NCI-H2107 treated with DMSO at 0.1 percent for 48 hours (cell line): ENCODE data around the gene LZTS3.
"Not testable (repeated sequence)": the region's sequence is repeated elsewhere in the genome, so short reads cannot be mapped to it uniquely, and the experiment has no call there.

ENCODE experiments used
- DNase-seq: peaks from one replicate; lab custom pipeline; 2025; ENCODE audit not compliant: unreplicated experiment; lab: John Stamatoyannopoulos, UW

The LZTS3 gene

GRCh38 chr20:3192226-3193015 lies 19.1 kb upstream of the LZTS3 start:
- DNase-seq, result no peak

GRCh38 chr20:3190681-3191111 lies 17.3 kb upstream of the LZTS3 start:
- DNase-seq, result no peak

- no peak for DNase-seq
These were observed 16.3 kb upstream of the LZTS3 start for GRCh38 chr20:3189561-3190131.

GRCh38 chr20:3188823-3189413 lies 15.6 kb upstream of the LZTS3 start:
- DNase-seq, result no peak

GRCh38 chr20:3187861-3188260 lies 14.5 kb upstream of the LZTS3 start:
- DNase-seq, result not testable (repeated sequence)

GRCh38 chr20:3183896-3184612 lies 10.7 kb upstream of the LZTS3 start:
- no peak for DNase-seq

GRCh38 chr20:3182429-3182828 lies 9.1 kb upstream of the LZTS3 start:
- not testable (repeated sequence) for DNase-seq

GRCh38 chr20:3181270-3181669 lies 7.9 kb upstream of the LZTS3 start:
- DNase-seq, result no peak

GRCh38 chr20:3180319-3180718 lies 7.0 kb upstream of the LZTS3 start:
- no peak for DNase-seq

GRCh38 chr20:3177746-3178485 lies 4.6 kb upstream of the LZTS3 start:
- DNase-seq, result peak; percentile 10

GRCh38 chr20:3175270-3175669 lies 1.9 kb upstream of the LZTS3 start:
- DNase-seq, result no peak

GRCh38 chr20:3174442-3175261 lies 1.3 kb upstream of the LZTS3 start:
- no peak for DNase-seq

- DNase-seq, result peak; percentile 35
These were observed 477 bp upstream of the LZTS3 start for GRCh38 chr20:3173610-3174441.

- DNase-seq, result no peak
These were observed 1.0 kb downstream of the LZTS3 start for GRCh38 chr20:3172126-3172932.

- no peak for DNase-seq
These were observed 1.8 kb downstream of the LZTS3 start for GRCh38 chr20:3171391-3172125.

- no peak for DNase-seq
These were observed 4.3 kb downstream of the LZTS3 start for GRCh38 chr20:3168829-3169590.
